ENCODE data around the gene FRAS1. TPM values are rescaled to one million over a fixed set of nuclear protein-coding genes. Genes with fewer than 3 reads are reported as not detected.

Gene FRAS1
- total RNA-seq, 1 donor from 2014 or later: 8.8 TPM

DNA sequence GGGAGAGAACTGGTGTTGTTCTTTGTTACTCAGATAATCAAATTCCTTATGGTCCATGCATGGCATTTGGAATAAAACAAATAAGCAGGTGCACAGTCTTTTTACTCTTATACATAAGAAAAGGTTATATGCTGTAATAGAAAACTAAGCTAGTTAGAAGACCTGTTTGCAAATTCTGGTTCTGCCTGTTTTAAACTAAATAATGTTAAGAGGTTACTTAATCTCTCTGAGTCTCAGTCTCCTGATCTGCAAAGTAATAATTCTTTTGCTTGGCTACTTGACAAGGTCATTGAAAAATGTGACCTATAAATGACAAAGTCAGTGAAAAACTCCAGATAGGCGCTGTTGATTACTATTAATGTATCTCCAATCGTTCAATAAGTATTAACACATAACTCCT, 451.9 kb downstream of the FRAS1 start:
- intact Hi-C loops (cut with DNase I): no loop called here
- Histone ChIP-seq H3K36me3 (peaks cover 0 to 7% of the 10 kb centered on the region in 2 donors), H3K4me1 (no peaks in the 10 kb centered on the region), H3K27me3 (no peaks in the 10 kb centered on the region), H3K4me3 (no peak overlapping the region), H3K9me3 (no peaks in the 10 kb centered on the region), H3K27ac (no peak overlapping the region)
- TF ChIP-seq, protein P1, sequence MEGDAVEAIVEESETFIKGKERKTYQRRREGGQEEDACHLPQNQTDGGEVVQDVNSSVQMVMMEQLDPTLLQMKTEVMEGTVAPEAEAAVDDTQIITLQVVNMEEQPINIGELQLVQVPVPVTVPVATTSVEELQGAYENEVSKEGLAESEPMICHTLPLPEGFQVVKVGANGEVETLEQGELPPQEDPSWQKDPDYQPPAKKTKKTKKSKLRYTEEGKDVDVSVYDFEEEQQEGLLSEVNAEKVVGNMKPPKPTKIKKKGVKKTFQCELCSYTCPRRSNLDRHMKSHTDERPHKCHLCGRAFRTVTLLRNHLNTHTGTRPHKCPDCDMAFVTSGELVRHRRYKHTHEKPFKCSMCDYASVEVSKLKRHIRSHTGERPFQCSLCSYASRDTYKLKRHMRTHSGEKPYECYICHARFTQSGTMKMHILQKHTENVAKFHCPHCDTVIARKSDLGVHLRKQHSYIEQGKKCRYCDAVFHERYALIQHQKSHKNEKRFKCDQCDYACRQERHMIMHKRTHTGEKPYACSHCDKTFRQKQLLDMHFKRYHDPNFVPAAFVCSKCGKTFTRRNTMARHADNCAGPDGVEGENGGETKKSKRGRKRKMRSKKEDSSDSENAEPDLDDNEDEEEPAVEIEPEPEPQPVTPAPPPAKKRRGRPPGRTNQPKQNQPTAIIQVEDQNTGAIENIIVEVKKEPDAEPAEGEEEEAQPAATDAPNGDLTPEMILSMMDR (IDR thresholded peaks at IDR 0.05): no peak
- TF ChIP-seq POLR2AphosphoS5 (IDR thresholded peaks at IDR 0.05; ENCODE audit: insufficient read depth in 1 of 2, low read depth in 1 of 2) (no peak), POLR2A (IDR thresholded peaks at IDR 0.05) (no peak)
- no peak for DNase-seq (ENCODE audit: extremely low spot score in 2 of 2)

DNA sequence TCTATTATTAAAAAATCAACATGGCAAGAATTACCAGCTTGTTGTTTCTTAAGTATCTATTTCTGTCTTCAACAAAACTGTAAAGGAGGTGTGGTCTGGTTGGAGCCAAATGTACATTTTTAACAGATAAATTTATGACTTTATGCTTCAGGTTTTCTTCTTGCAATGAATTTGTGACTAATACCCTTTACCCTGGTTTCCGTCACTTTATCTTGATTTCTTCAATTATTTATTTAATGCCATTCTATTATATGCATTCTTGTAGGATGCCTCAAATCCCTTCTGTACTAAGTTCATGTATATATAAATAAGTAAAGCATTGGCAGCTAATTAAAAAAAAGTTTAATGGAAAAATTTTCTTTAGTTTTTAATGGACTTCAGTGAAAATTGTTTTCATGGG, 453.0 kb downstream of the FRAS1 start:
- TF ChIP-seq POLR2A (IDR thresholded peaks at IDR 0.05) (no peak), POLR2AphosphoS5 (IDR thresholded peaks at IDR 0.05; ENCODE audit: insufficient read depth in 1 of 2, low read depth in 1 of 2) (no peak)
- TF ChIP-seq, protein P1 (IDR thresholded peaks at IDR 0.05): no peak
- Histone ChIP-seq H3K4me1 (no peaks in the 10 kb centered on the region), H3K9me3 (no peaks in the 10 kb centered on the region), H3K27me3 (no peaks in the 10 kb centered on the region), H3K27ac (no peak overlapping the region), H3K36me3 (peaks cover 0 to 7% of the 10 kb centered on the region in 2 donors), H3K4me3 (no peak overlapping the region)
- intact Hi-C loops (cut with DNase I): loop anchor here (10.0 kb wide), 1 partner anchor 555 kb away; no protein-coding TSS in a partner anchor
- DNase-seq (ENCODE audit: extremely low spot score in 2 of 2): no peak

DNA sequence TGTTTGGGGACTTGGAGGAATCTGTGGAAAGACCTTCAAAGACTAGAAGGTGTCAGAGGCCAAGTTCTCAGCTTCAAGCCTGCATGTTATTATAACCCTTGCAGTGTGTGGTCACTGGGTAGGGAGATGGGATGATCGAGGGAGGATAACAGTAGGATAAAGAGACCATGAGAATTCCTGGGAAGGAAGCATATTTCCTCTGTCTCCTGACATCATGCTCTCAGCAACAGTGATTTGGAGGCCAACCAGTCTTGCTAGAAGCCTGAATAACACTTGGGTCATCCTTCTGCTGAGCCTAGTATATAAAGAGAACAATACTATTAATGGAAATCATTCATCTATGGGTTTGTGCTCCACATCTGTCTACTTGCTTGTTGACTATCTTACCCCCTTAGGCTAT, 453.6 kb downstream of the FRAS1 start:
- Histone ChIP-seq H3K27ac (no peak overlapping the region), H3K9me3 (no peaks in the 10 kb centered on the region), H3K36me3 (peaks cover 0 to 7% of the 10 kb centered on the region in 2 donors), H3K4me3 (no peak overlapping the region), H3K27me3 (no peaks in the 10 kb centered on the region), H3K4me1 (no peaks in the 10 kb centered on the region)
- TF ChIP-seq, protein P1 (IDR thresholded peaks at IDR 0.05): no peak
- TF ChIP-seq POLR2A (IDR thresholded peaks at IDR 0.05) (no peak), POLR2AphosphoS5 (IDR thresholded peaks at IDR 0.05; ENCODE audit: insufficient read depth in 1 of 2, low read depth in 1 of 2) (no peak)
- no peak for DNase-seq (ENCODE audit: extremely low spot score in 2 of 2)
- intact Hi-C loops (cut with DNase I): loop anchor here (10.0 kb wide), 1 partner anchor 556 kb away; no protein-coding TSS in a partner anchor

GRCh38 chr4:78512357-78512920, 455.3 kb downstream of the FRAS1 start:
- TF ChIP-seq POLR2AphosphoS5 (IDR thresholded peaks at IDR 0.05; ENCODE audit: insufficient read depth in 1 of 2, low read depth in 1 of 2) (no peak), POLR2A (IDR thresholded peaks at IDR 0.05) (no peak)
- TF ChIP-seq, protein P1 (IDR thresholded peaks at IDR 0.05): no peak
- Histone ChIP-seq H3K36me3 (peaks cover 0 to 7% of the 10 kb centered on the region in 2 donors), H3K4me1 (no peaks in the 10 kb centered on the region), H3K9me3 (no peaks in the 10 kb centered on the region), H3K27ac (no peak overlapping the region), H3K27me3 (no peaks in the 10 kb centered on the region), H3K4me3 (no peak overlapping the region)
- intact Hi-C loops (cut with DNase I): loop anchor here (10.0 kb wide), 1 partner anchor 558 kb away; no protein-coding TSS in a partner anchor
- DNase-seq (ENCODE audit: extremely low spot score in 2 of 2): no peak

GRCh38 chr4:78513411-78513975, 456.4 kb downstream of the FRAS1 start:
- H3K9me3 ChIP-seq: no peaks in the 10 kb centered on the region
- no peak overlapping the region for H3K27ac ChIP-seq
- intact Hi-C loops (cut with DNase I): loop anchor here (10.0 kb wide), 1 partner anchor 559 kb away; no protein-coding TSS in a partner anchor
- H3K27me3 ChIP-seq: no peaks in the 10 kb centered on the region
- no peak overlapping the region for H3K4me3 ChIP-seq
- H3K36me3 ChIP-seq: peaks cover 0 to 6% of the 10 kb centered on the region in 2 donors
- H3K4me1 ChIP-seq: no peaks in the 10 kb centered on the region
- TF ChIP-seq, protein P1 (IDR thresholded peaks at IDR 0.05): no peak
- TF ChIP-seq POLR2AphosphoS5 (IDR thresholded peaks at IDR 0.05; ENCODE audit: insufficient read depth in 1 of 2, low read depth in 1 of 2) (no peak), POLR2A (IDR thresholded peaks at IDR 0.05) (no peak)
- DNase-seq (ENCODE audit: extremely low spot score in 2 of 2): no peak

Data from vagina (tissue), 2 donors.